HG02642 (cell line): Measurements from ENCODE around the gene TPD52L2.
A peak's percentile ranks its signal among the peaks of the same experiment; 100 is the strongest.
"Not testable (repeated sequence)": the region's sequence is repeated elsewhere in the genome, so short reads cannot be mapped to it uniquely, and the experiment has no call there.

Experiments used
- ATAC-seq: cut with Tn5 transposase; IDR thresholded peaks from one replicate; pipeline ENCODE4 v1.9.1; 2021; ENCODE audit warnings: mild to moderate bottlenecking; ENCODE audit not compliant: unreplicated experiment, poor library complexity

TPD52L2 gene

DNA sequence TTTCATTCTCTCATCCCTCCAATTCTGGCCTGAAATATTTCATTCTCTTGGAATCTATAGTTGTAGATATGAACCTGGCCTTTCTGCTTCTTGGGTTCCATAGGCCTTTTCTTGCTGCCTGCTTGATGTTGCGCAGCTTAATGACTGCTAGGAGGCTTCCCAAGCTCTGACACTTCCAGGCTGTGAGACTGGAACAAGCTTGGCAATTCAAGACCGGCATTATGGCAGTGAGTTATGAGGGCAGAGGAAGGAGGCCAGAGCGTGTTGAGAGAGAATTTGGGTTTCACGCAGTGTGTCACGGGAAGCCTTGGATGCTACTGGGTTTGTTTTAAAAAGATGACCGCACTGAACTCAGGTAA is 28.9 kb downstream of the TPD52L2 start:
- no peak for ATAC-seq

DNA sequence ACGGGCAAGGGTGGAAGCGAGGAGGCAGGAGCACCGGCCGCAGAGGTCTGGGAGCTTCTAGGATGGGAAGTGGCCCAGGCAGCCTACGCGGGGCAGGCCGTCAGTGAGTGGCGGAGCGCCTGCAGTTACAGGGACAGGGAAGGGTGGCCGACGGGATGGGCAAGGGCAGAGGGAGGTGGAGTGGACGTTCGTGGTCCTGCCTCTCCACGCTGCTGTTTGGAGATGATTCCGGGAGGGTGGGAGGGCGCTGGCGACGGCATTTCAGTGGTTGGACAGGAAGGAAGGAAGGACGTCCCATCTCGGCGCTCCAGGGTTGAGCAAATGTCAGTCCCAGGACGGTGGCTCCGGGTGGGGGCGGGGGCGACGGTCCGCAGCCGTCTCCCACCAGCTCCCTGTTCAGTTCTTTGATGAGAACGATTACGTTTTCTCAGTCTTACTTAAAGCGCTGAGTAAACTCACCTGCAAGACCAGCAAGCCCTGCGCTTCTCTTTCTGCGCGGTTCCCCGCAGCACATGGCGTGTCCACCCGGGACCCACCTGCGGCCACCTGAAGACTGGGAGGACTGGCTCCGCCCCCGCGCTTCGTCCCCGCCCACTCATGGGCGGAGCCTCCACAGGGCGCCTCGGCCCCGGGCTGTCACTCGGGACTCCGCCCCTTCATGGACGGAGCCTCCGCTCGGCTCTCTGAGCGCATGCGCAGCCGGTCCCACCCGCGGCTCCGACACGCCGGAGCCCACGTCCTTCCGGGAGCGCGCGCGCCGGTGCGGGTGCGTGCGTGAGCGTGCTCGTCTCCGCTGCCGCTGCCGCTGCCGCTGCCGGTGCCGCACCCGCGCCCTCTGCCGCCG is 29.5 kb downstream of the TPD52L2 start, which contains the start of gene DNAJC5:
TSS of gene DNAJC5 (plus strand) at position 769 of the 844 bp plus-strand sequence. CDS start 33,220 bp downstream, outside the sequence.
- ATAC-seq, result peak; percentile 92

DNA sequence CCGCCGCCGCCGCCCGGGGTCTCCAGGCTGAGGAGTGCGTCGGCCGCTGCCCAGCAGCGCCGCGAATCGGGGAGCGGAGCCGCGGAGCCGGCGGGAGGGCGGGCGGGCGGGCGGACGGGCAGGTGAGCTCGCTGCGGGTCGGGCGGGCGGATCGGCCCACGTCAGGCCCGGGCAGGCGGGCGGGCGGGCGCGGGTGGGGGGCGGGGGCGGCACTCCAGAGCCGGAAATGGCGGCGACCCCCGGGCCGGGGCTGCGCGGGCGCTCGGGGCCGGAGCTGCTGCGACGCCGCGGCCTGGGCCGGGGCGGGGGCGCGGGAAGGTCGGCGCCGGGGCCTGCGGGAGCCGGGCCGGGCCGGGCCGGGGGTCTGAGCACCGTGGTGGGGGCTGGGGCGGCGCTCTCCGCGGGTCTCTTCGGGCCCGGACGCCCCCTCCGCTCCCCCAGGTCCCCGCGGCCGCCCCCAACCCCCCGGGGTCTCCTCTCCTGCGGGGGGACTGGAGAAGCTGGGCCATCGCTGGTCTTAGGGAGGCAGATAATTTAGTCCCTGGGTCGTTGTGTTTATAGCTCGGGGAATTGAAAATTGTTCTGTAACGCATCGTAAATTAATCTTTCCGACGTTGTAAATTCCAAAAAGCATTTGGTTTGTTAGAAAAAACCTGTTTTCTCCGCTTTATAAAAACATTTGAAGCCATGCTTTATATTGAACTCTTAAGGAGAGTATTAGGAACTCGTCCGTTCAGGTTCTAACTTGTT is 30.3 kb downstream of the TPD52L2 start:
- peak; percentile 24 for ATAC-seq

DNA sequence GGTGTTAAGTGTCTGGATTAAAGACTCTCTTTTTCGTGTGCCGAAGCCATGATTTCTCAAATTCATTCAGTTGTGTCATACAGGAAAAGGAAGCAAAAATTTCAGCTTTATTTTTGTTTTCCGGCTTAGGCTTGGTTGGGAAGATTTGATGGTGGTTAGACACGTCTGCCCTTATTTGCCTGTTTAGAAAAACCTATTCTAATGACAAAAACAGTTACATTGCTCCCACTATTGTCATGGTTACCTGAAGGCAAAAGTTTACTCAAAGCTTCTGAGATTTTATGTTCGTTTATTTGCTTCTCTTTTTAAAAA is 30.8 kb downstream of the TPD52L2 start:
- ATAC-seq, result no peak

DNA sequence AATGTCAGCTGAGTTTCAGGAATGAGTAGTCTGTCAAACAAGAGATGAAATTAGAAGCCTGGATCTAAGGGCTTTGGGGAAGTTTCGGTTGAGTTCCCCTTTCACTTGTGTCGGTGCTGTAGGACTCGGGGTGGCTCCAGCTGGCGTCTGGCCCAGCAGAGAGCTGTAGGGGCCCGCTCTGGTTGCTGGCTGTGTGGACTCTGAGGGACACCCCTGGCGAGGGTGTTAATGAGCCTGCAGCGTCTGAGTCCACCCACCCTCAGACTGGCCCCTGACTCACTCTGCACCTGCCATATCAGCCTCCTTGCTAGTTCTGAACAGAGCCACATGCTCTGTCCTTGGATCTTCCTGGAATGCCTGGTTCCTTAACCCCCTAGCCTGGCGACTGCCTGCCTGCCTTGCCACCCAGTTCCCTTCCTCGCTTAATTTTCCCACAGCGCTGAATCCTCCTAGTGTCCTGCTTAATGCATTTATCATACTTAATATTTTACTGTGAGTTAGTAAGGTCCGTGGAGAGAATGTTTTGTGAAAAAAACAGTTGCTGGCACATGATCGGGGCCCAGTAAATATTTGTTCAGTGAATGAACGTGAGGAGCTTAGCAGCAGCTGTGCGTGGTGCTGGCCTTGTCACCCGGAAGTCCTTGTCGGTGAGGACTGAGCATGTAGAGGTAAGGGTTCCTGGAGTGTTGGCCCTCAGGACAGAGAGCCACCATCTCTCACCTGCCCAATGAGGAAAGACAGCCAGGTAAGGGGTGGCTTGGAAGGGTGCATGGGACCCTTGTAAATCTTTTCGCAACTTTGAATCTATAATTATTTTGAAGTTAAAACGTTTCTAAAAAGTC is 31.4 kb downstream of the TPD52L2 start:
- ATAC-seq, result peak; percentile 29

DNA sequence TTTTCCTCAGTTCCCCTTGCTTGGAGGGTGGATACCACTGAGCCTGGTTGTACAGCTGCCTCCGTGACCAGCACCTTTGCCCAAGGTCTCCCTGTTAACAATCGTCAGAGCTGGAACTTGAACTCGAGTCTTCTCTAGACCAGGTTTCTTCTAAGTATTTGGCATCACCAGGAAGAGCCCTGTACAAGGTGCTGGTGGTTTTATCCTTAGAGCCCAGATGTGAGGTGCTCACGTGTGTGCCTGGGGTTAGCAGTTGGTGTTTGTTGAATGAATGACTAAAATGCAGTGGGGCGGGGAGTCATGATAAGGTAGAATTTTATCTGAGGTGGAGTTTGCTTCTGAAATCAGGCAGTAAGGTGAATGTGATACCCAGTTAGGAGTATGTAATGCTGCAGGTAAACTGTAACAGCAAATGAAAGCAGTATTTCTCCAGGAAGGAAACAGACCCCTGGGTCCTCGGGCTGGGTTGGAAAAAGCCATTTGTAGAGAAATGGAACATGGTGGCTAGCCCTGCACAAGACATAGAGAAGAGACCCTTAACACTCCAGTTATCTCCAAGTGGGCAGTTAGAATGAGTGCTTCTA is 33.0 kb downstream of the TPD52L2 start:
- no peak for ATAC-seq

DNA sequence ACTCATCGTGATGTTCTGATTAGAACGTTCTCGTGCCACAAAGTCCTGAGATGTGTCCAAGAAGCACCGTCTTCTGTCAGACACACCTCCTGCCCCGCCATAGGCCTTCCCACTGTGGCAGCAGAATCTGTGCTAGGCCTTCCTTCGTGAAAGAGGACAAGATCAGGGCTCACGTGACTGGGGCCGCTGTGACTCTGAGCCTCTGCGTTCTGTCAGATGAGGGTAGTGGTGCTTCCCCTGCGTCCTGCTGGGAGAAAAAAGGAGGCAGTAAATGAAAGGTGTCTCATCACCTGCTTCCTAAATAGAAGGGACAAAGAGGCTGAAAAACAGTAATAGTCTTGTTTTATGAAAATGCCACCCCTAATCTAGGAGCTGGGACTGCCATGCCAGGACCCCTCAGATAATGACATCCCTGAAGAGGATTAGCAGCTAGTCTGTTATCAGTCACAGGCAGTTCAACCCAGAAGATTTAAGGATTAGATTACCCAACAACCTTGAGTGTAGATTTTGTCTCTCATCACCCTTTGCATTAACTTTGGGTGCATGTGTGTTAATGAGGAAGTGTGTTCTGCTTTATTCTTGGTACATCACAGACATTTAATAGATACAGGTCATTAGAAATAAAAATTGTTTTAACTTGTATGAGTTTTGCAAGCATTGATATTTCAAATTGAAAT is 34.0 kb downstream of the TPD52L2 start:
- no peak for ATAC-seq

DNA sequence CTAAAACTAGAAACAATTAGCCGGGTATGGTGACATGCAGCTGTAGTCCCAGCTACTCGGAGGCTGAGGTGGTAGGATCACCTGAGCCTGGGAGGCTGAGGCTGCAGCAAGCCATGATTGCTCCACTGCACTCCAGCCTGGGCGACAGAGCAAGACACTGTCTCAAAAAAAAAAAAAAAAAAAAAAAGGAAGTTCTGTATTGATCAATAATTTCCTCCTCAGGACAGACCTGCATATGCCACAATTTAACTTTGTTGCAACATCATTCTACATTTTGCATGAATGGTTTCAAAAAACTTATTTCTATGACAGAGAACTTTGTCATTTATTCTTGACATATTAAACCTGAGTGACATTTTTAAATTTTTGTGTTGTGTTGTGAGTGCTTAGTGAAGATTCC is 35.3 kb downstream of the TPD52L2 start:
- ATAC-seq, result no peak

DNA sequence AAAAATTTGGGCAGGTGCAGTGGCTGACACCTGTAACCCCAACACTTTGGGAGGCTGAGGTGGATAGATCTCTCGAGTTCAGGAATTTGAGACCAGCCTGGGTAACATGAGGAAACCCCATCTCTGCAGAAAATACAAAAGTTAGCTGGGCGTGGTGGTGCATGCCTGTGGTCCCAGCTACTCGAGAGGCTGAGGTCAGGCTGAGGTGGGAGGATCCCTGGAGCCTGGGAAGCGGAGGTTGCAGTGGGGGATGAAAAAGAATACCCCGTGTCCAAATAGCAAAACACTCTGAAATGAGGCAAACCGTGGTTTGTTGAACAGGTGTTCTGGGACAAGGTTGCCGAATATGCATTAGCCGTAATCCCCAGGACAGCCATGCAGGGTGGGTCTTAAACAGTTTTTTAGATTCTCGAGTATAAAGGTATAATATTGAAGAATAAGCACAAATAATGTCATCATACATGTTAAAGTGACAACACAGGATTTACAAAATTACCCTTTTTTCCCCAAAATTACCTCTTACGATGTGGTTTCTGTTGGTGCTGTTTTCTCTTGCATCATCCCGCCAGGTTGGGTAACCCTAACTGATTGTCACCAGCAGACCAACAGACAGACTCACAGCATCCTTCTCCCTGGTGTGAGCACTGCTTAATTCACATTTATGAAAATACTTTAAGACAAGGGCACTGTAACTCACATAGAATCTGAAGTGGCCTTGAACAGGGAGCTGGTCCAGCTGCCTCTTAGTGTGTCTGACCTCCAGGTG is 38.9 kb downstream of the TPD52L2 start:
- no peak for ATAC-seq

DNA sequence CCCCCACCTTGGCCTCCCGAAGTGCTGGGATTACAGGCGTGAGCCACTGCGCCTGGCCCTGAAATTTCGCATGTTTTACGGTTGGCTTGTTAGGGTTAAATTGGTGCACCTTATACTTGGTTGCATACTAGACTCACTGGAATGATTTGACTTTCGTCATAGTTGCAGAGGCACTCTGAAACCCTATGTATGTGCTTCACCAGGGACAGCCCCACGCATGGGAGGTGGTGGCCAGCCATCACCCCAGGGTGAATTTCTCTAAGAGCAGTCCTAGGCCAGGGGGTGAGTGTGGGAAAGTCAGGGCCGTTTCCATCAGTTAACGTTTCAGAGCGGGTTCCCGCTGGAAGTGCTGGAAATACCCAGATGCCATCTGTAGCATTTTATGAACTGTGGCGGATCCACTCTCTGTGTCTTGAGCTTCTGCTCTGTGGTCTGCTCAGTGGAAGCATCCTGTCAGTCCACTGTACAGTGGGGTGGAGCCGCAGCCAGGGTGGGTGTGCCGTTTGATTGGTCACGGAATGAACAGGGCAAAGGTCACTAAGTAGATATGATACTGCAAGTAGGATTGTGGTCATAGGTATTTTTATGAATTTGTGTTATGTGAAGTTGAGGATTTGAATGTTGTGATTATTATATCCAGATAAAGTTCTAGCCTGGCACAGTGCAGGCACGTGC is 43.1 kb downstream of the TPD52L2 start:
- no peak for ATAC-seq

DNA sequence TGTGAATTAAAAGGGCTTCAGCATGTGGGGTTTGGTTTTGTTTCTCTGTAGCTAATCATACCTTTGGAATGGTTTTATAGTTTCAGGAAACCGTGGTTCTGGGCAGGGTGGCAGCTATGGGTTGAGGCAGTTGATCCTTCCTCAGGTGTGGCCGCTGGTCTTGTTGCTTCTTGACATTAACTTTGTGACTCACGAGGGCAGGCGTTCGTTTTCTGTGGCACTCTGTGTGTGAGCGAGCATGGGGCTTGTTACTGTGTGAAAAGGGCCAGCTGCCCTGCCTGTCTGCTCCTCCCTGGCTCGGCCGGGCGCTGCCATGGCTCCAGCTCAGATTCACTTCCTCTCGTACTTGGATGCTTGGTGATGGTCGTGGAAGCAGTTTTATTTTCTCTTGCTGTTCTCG is 46.1 kb downstream of the TPD52L2 start:
- ATAC-seq, result no peak

DNA sequence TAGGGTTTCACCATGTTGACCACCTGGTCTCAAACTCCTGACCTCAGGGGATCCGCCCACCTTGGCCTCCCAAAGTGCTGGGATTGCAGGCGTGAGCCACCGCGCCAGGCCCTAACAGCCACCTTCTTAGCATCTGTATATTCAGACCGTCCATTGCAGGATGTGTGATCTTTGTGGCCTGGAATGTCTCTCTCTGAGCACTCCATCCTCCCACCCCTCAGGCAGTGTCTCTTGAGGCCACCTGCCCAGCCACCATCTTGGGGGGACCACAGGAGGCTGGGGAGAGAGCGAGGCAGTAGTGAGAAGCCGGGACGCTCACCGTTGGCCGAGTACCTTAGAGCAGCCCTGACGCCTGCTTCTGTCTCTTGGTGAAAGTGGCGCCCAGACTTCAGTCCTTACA is 48.7 kb downstream of the TPD52L2 start:
- no peak for ATAC-seq

DNA sequence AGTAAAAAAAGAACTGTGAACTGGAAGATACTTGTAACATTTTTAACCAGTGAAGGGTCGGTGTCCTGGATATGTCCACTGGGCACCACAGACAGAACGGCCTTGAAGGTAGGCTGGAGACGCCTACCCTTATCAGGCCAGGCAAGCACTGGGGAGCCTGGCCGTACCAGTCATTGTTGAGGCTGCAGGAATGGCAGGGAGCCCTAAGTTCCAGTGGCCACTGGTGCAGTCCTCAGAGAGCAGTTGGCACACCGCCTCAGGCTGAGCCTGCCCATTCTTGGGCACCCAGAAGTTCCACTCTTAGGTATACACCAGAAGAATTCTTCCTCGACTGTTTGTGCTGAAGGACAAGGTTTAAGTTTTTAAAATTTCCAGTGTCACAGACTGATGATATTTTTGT is 50.4 kb downstream of the TPD52L2 start:
- no peak for ATAC-seq

DNA sequence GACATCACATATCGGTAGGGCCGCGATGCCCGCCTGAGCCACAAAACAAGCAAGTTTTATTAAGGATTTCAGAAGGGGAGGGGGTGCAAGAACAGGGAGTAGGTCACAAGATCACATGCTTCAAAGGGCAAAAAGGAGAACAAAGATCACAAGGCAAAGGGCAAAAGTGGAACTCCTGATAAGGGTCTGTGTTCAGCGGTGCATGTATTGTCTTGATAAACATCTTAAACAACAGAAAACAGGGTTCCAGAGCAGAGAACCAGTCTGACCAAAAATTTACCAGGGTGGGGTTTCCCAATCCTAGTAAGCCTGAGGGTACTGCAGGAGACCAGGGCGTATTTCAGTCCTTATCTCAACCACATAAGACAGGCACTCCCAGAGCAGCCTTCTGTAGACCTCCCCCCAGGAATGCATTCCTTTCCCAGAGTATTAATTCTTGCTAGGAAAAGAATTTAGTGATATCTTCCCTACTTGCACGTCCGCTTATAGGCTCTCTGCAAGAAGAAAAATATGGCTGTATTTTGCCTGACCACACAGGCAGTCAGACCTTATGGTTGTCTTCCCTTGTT is 51.4 kb downstream of the TPD52L2 start:
- not testable (repeated sequence) for ATAC-seq

DNA sequence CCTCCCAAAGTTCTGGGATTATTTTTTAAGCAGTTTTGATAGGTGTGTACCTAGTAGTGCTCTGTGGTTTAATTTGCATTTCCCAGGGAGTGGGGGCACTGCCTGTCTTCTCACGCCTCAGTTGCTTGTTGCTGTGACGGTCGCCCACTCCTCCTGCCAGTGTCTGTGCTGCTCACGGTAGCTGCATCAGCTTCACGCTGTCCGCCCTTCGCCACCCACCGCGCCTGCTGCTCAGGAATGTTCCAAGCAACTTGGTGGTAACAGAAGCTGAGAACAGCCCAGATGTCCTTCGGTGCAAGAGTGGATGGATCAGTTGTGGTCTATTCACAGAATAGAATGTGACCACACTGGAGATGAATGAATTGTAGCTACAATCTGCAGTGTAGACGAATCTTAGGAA is 52.7 kb downstream of the TPD52L2 start:
- no peak for ATAC-seq

DNA sequence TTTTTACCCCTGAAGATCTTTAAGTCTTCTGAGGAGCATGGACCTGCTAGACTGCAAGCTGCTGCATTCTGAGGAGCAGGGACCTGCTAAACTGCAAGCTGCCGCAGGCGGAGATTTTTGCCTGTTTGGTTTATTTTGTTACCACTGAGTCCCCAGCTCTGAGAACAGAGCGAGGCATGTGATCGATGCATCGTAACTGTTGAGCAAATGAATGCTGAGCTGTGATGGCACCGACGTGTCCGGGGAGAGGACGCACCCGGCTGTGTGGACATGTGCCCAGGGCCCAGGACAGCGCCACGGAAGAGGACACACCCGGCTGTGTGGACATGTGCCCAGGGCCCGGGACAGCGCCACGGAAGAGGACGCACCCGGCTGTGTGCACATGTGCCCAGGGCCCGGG is 54.1 kb downstream of the TPD52L2 start:
- ATAC-seq, result no peak

DNA sequence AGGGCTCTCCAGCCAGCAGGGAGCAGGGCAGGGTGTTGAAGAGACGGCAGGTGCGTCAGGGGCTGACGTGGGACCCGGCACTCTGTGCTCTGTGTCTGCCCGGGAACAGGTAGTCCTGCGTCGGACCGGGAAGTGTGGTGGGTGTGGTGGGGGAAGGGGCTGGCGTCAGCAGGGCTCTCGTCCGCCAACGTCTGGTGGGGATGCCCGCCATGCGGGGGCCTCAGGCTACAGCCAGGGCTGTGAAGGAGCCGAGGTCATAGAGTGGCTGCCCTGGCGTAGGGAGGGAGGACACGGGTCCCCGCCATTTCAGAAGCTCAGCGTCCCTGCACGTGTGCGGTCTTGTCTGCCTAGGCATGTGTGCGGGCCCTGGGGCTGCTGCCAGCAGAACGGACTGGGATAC is 55.2 kb downstream of the TPD52L2 start:
- ATAC-seq, result no peak

DNA sequence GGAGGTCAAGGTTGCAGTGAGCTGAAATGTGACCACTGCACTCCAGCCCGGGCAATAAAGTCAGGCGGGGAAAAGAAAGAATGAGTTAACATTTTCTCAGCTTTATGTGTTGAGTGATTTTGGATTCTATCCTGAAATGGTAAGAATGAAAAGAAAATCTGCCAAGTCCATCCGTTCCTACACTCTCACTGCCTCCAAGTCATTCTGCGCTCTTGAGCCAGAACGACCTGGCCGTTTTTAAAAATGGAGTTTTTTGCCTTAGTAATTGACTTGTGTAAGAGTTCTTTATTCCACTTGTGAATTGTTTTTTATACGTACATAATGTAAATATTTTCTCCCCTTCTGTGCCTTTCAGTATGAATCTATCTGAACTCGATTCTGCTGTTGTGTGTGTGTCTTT is 58.6 kb downstream of the TPD52L2 start:
- no peak for ATAC-seq
